ENCODE results near the gene GNG12. TPM values are rescaled to one million over a fixed set of nuclear protein-coding genes. Genes with fewer than 3 reads are reported as not detected.

Gene GNG12
- total RNA-seq, 1 donor from 2014 or later: 1.3 TPM

GRCh38 chr1:67652800-67653199 is 180.5 kb downstream of the GNG12 start:
- H3K4me3 Mint-ChIP-seq (ENCODE audit: unreplicated experiment): no peak overlapping the region
- H3K27me3 Mint-ChIP-seq (ENCODE audit: unreplicated experiment): peaks cover 9% of the 10 kb centered on the region
- peaks cover 7% of the 10 kb centered on the region for H3K4me1 Mint-ChIP-seq (ENCODE audit: low read depth, unreplicated experiment)
- TF ChIP-seq, protein P1, sequence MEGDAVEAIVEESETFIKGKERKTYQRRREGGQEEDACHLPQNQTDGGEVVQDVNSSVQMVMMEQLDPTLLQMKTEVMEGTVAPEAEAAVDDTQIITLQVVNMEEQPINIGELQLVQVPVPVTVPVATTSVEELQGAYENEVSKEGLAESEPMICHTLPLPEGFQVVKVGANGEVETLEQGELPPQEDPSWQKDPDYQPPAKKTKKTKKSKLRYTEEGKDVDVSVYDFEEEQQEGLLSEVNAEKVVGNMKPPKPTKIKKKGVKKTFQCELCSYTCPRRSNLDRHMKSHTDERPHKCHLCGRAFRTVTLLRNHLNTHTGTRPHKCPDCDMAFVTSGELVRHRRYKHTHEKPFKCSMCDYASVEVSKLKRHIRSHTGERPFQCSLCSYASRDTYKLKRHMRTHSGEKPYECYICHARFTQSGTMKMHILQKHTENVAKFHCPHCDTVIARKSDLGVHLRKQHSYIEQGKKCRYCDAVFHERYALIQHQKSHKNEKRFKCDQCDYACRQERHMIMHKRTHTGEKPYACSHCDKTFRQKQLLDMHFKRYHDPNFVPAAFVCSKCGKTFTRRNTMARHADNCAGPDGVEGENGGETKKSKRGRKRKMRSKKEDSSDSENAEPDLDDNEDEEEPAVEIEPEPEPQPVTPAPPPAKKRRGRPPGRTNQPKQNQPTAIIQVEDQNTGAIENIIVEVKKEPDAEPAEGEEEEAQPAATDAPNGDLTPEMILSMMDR (IDR thresholded peaks at IDR 0.05; ENCODE audit: partially characterized antibody, unreplicated experiment): no peak
- no peak for DNase-seq
- H3K36me3 Mint-ChIP-seq (ENCODE audit: unreplicated experiment): no peaks in the 10 kb centered on the region
- H3K27ac Mint-ChIP-seq (ENCODE audit: unreplicated experiment): no peak overlapping the region
- peaks cover 2% of the 10 kb centered on the region for H3K9me3 Mint-ChIP-seq (ENCODE audit: unreplicated experiment)

Other genes starting within 250 kb of the GNG12 start
- gene GADD45A, start 148.3 kb downstream of the GNG12 start, total RNA-seq (ENCODE audit: unreplicated experiment): 143 TPM
- not detected for gene DIRAS3, start 217.2 kb upstream of the GNG12 start, total RNA-seq (ENCODE audit: unreplicated experiment)